ENCODE results near the gene MTTP.
A peak's percentile ranks its signal among the peaks of the same experiment; 100 is the strongest.

MTTP gene

DNA sequence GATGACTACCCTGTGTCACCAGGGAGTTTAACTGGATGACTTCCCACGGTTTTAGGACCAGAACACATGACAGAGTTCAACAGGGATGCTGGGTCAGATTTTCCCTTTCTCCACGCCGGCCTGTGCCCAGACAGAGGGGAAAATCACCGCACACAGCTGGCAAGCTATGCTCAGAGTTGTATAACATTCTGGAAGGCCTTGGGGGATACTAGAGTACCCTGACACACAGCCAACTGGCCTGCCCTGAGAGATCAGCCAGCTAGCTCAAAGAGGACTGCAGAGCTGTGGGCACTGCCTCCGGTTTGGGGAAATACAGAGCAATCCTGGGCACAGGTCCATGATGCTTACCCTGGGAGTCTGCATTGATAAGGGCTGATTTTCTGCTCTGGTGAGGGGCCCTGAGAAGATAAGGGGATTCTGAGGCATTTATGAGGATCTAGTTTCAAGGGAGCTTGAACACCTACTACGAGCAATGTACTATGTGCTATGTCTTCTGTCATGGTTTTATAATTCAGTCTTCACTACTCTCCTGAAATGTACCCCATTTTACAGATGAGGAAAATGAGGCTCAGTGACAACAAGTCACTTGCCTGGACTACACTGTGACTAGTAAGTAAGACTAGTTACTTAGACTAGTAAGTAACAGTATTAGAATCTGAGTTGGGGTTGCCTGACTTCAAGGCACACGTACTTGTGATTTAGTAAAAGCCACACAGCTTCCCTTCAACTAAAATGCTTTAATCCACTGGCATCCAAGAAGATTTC lies 68.3 kb downstream of the MTTP start:
- no peak for DNase-seq

DNA sequence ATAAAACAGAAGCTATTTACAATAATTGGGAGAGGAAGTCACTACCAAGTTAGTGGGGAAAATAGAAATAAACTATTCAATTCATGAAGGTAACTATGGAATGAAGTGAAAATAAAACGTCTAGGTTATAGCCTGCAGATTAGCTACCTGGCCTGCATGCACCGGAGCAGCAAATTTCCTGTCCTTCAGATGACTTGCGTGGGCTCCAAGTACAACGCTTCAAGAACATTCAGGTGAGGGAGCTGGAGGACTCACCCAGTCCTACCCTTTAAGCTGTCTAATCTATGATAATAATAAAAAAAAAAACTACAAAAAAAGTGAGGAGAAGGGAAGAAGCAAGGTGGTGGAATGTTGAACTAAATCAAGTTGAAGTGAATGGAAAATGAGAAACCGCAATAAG lies 69.8 kb downstream of the MTTP start:
- no peak for DNase-seq

DNA sequence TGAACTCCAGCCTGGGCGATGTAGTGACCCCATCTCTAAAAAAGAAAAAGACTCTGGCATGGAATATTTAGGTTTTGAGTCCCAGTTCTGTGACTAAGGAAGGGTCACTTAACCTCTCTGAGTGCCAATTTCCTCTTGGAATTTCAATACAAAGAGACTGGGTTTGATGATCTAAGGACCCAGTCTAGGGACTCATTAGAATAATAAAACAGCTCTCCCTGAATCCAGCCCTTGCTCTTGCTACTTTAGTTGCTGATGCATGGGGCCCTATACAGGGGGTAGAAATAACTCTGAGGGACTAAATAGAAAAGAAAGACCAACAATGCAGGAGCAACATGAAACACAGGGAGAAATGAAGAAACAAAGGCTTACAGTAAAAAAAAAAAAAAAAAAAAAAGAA lies 70.4 kb downstream of the MTTP start:
- DNase-seq: no peak

DNA sequence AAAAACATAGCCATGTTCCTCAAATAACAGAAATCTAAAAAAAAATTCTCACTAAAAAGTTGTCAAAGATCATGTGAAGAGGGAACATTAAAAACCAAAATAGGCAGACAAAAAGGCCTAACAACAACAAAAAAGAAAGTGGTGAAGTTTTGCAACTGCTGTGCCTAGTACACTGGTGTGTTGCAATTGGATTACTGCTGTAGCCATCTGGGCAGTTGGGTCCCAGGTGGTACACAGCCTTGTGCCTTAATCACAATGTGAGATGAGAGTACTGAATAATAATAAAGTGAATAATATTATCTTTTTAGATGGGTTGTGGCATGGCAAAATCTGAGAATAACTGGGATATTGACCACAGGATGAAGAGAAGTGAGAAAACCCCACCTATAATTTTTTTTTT lies 71.0 kb downstream of the MTTP start:
- no peak for DNase-seq

DNA sequence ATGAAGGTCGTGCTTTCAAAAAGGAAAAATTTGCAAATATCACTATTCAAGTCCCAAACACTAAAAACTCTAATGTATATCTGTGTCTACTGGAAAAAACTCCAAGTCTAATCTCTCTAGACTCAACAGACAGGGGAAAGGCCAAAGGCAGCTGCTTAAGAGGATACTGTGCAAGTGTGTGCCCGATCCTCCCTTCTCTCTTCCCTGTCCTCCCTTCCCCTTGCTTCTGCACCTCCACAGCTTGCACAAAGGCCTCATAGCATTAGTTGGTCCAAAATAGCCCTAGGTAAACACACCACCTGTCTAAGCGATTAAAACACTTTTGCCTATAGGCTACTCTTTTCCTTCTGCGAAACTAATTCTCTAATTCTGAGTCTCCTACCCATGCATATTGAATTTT lies 72.4 kb downstream of the MTTP start:
- no peak for DNase-seq

DNA sequence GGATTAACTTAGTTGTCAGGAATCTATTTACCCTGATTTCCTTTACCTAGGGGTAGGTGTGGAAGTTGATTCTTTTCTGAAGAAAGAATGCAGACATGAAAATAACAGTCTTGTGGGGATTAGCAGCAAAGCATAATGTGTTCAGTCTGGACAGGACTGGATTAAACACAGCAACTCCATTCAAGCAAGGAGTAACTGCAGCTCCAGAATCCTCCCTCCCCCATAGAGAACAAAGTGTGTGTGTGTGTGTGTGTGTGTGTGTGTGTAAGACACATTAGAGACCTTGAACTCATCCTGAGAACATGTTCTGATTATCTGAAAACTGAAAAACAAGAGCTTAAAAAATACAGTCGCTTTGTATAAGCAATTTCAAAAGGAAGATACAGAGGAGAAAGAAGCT lies 73.7 kb downstream of the MTTP start:
- peak; percentile 52 for DNase-seq

DNA sequence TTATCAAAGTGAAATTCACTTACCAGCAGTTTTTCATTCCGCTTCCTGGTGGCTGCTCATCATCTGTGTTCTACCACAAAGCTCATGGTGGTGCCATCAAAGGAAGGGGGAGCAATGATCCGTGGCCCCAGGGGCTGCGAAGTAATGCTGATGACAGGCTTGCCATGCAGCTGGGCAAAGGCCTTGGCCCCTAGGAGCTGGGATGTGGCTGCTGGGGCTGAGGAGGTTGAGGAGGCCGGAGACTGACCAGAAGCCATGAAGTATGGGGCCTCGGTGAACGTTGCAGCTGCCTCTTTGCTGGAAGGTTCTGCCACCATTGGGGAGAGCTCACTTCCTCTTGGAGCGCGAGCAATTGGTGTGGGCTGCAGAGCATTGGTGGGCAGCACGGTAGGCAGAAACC lies 74.6 kb downstream of the MTTP start:
- no peak for DNase-seq

DNA sequence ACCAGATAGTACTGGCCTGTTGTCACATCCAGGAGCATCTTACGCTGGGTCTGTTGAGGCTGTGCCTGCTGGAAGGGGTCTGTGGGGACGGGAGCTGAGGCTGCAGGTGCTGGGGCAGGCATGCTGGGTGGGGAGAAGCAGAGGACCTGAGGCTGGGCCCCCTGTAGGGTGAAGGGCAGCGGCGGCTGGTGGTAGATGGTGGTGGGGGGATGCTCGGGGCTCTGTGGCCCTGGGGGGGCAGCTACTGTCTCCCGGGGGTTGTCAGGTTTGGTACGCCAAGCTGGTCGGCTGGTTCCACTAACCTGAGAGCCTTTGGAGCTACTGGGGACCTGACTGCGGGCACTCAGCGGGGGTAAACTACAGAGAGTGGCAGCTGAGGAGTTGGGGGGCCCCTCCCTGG lies 75.2 kb downstream of the MTTP start:
- DNase-seq: no peak

DNA sequence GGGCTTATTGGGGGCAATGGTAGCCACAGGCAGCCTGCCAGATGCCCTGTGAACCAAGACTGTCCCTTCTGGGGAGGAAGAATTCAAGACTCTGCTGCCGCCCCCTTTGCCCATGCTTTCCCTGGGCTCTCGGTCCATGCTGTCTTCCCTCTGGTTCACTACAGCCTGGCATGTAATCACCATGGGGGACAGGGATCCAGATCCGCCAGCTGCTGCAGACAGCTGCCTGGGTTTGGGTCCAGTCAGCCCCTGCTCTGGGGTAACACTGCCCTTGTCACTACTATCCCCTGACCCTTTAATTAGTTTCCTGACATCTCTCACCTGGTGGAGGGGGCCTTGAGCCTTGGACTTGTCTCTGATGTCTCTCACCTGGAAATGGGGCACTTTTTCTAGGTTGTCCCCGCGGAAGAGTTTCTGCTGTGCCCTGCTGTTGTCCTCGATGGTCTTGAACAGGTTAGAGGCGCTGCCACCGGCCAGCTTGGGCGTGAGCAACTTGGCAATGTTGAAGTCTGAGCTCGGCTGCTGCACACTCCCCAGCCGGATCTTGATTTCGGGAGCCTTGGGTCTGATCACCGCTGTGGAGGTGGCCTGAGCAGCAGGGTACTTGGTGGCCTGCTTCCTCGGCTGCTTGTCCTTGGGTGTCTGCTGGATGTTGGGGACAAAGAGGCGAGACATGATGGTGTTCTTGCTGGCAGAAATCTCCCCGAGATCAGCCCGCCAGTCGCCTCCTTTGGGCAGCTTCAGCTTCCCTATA lies 76.6 kb downstream of the MTTP start:
- no peak for DNase-seq

DNA sequence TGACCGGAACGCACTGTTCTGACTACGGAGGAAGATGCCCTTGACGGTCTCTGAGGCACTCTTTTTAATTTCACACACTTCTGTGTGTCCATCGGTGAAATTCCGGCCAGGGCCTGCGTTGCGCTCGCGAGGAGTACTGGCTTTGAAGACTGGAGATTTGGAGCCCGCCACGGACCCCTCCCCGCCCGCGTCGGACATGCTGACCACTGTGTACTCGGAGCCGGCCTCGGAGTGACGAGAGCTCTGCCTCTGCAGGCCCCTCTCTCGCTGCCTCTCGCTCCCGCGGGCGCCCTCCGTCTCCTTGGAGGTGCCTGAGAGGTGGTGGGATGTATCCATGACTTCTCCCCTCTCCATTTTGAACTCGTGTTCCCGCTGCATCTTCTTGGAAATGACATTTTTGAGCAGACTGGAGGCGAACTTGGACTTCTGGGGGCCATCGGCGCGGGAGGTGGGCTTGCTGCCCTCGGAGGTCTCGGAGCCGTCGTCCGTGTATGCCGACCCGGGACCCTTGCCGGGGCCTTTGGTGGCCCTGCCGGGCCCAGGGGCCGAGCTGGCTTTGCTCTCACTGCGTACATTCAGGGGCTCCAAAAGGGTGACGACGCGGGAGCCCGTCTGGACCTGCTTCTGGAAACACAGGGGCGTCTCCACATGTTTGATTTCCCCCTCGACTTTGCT lies 77.3 kb downstream of the MTTP start:
- no peak for DNase-seq

DNA sequence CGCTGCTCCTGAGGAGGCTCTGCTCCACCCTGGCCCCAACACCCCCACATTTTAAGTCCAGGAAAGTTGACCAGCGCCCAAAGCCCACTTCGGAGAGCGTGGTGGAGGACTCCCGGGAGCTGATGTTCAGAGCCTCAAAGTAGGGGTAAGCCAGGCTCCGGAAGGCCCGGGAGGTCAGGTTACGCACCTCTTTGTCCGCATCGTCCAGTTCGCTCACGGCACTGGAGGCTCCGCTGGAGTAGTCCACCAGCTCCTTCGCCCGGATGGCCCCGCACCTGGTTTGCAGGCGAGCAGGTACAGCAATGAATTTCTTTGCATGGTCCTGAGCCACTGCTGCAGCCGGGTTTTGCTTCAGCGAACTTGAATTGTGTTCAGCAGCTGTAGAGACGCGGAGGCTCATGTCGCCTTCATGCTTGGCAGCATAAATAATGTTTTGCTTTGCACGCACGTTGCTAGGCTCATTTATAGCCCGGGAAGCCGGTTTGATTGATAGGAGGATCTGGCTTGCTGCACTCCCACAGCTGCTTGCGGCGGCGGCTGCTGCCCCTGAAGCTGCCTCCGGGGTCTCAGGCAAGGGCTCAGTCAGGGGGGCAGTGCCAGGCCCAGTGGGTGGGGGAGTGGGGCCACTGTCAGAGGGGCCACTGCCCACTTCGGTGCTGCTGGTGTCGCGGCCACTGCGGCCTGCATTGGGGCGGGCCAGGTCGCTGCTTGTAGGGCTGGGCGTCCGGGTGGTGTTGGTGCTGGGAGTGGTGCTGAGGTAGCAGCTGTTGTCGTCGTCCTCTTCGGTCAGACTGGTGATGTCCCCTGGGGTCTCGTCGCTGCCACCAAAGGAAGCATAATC lies 78.2 kb downstream of the MTTP start:
- DNase-seq: no peak

DNA sequence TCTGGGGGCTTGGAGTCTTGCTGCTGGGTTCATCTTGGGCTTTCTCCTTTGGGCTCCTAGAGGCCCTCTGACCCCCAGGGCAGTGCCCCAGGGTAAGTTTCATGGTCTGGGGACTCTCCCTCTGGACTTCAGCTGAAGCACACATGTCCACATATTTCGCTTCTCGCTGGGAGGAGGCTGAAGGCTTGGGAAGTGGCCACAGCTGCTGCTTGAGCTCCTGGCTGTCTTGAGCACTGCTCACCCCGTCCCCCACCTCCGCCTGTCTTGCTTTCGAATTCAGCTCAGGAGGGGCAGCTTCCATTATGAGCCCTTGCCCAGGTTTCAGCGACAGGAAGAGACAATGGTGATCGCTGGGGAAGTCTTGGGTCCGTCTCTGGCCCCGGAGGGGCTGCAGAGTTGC lies 79.3 kb downstream of the MTTP start:
- DNase-seq: no peak

DNA sequence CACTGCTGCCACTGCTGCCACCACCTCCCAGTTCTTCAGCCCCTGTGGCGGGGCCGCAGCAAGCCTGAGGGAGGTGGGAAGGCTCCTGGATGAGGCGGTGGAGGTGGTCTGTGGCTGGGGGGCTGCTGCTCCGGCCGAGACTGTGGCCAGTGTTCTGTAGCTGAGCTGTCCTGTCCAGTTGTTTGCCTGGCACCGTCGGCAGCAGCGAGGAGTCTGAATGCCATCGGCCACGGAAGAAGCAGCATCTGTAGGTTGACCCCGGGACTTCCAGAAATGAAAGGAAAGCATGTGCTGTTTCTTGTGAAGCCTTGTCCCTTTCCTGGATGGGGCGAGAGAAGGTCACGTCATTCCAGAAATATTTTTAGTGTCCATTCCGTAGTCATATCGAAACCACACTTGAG lies 79.7 kb downstream of the MTTP start:
- DNase-seq: no peak

DNA sequence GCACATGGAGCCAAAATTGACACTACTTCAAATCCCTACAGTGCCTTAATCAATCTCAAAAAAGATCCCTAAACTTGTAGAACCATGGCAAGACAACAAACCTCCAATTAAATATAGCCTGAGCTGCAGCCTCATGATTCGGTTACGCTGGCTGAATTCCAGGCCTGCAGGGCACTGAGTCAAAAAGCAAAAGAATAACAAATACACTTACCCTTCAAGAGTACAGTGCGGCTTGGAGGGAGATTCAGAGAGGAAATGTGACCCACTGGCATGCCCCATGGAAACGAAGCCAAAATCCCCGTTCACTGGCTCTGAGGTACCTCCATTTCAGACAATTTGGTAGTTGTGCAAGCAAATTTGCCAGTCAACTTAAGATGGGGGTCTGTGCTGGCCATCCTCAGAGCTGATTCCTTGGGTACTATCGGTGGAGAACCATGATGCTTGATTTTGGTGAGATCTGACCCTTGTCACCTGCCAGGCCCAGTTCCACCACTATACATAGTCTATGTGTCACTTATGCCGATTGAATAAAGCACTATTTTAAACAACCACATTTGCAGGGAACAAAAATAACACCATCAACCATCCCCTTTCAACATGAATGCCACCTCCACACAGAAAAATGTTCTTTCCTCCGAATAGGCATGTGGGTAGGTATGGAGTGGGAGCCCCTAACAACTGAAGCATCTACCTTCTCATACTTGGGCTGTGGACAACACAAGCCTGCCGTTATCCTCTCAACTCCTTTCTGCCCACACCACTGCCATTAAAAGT lies 80.9 kb downstream of the MTTP start:
- peak; percentile 26 for DNase-seq

DNA sequence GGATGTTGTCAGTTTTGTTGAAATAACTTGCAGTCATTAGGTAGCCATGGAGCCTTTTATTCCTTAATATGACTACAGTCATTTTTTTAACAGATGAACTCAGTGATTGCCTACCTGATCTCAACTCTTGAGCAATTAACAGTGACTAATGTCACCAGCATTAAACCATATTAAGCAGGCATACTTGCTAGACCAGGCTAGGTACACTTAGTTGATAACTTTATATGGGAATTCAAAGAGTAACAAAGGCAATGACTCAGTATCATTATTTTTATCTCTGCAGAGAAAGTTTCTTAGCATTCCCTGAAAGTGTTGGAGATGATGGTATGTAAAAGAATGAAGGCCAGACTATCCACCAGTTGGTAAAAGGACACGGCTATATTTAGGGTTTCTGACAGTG lies 83.2 kb downstream of the MTTP start, which contains the start of gene C4orf54:
Gene C4orf54 (minus strand): TSS at position 31 of the 400 bp plus-strand sequence. CDS start 3,180 bp downstream, outside the sequence.
- DNase-seq: no peak

DNA sequence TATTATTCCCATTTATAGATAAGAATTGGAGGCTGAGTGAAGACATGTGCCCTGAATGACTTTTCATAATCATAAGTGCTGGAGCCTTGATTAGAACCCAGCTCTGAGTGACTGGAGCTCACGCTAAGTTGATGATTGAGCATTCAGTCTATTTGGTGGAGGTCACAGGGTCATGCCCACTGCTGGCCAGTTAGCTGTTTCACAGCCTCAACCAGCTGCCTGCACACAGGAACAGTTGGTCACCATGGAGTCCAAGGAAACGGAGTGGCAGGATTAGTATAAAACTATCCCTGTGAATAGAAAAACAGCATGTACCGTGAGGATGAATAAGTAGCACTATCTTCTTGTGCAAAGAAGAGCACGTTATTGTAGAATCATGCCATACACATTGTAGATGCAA lies 84.0 kb downstream of the MTTP start:
- DNase-seq: no peak

DNA sequence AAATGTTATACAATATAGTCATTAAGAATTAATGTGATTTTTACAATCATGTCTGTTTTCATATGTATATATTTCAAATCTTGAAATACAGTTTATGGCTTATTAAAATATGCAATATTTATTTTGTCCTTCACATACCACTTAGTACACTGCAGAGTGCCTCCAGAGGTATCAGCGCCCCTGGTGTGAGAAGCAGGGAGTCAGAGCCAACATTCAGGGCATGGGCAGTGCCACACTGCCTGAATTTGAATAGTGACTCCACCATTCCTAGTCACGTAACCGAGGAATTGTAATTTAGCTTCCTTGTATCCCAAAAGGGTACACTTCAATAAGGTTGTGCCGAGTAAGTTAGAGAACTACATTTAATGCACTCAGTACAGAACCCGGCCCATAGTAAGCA lies 87.3 kb downstream of the MTTP start:
- no peak for DNase-seq

DNA sequence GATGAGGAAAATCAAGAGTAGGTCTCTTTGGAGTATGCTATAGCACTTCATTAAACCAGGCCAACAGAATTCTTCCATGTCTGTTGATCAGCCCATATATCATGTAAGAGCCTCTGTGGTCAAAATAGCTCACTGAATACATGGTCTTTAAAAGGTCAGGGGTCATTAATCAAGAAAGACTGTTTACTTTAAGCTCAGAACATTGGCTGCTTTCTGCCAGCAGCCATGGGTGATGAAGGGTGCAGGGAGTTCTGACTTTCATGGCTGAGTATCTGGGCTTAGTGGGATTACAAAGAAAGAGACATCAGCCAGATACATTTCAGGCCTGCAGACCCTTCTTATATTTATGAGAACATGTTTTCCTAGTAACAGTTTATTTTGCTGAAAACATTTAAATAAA lies 90.1 kb downstream of the MTTP start:
- DNase-seq: no peak

DNA sequence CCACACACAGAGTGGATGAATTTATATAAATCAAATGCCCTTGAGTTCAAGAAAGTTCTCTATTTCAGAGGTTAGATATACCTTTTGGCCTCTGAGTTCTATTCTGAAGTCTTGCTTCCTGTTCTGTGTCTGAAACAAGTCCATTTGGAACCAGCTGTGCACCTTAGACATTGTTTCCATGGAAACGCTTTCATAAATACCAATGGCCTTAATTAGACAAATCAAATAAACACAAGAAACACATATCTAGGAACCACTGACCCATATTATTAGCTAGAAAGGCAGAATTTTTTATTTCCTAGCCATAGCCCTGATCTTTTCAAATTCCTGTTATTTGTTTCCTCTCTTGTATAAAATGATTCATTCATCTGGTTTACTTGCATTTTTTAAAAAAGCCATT lies 91.4 kb downstream of the MTTP start:
- peak; percentile 13 for DNase-seq

DNA sequence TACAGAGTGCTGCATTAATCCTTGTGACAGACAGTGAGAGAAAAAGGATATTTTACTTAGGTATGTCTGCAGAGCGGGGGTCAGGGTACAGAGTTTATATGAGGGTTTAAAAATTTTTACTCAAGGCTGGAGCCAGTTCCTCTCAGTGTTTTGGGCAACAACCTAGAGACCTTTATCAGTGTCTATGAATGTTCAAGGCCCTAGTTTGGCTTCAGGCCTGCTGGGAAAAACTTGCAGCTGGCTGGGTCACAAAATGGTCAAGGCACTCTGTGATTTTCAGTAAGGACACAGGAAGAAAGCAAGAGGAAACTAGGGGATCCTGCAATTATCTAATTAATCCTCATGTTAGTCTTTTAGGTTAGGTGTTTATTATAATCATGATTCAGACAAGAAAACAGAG lies 93.8 kb downstream of the MTTP start:
- DNase-seq: no peak

DNA sequence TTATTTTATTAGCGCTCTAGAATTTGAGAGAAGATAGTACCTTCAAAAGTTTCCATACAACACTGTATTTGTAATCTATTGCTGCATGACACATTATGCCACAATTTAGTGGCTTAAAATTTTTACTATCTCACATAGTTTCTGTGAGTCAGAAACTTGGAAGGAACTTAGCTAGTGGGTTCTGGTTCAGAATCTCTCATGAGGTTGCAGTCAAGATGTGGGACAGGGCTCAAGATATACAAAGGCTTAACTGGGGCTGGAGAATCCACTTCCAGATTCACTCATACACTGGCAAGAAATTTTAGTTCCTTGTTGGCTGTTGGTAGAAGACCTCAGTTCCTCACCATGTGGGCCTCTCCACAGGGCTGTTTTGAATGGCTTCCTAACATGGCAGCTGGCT lies 94.5 kb downstream of the MTTP start:
- no peak for DNase-seq

DNA sequence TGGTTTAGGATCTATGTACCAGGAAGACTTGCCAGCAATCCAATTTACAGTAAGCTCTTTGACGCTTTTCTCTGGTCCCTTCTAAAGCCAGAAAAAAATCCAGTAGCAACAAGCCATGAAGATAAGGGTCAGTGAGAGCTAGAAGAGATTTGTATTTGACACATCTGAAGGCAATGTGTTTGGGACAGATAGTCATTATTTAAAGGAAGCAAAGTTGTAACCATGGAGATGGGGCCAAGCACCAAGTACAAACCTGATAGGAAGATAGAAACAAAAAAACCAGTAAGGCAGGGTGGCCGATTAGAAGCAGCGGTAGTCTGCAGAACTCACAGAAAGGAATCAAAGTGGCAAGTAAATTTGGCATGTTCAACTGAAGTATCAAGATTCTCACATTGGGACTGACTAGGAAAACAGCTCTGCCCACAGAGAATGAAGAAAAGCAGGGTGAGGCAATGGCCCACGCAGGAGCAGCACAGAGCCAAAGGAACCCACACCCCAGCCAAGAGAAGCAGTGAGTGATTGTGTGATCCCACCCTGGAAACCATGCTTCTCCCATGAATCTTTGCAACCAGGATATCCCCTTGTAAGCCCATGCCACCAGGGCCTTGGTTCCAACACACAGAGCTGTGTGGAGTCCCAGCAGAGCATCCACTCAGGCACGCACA lies 95.9 kb downstream of the MTTP start:
- no peak for DNase-seq
